ENCODE measurements around the gene CAPN15. TPM values are rescaled to one million over a fixed set of nuclear protein-coding genes. Genes with fewer than 3 reads are reported as not detected.

CAPN15 gene
- polyA plus RNA-seq, 1 of the 3 experiments (the other 2 are of a cell fraction) = 22.9 TPM

- Histone ChIP-seq H3K36me3 (replicated peaks in 1 of 2; ENCODE audit: control insufficient read depth in 1 of 2, insufficient read depth in 2 of 2, low read length in 1 of 2) (peaks cover 3 to 13% of the 10 kb centered on the region in 2 experiments), H3K9me2 (no peaks in the 10 kb centered on the region), H3K4me1 (ENCODE audit: control insufficient read depth in 1 of 2, insufficient read depth in 2 of 2, low read depth in 1 of 2, low read length in 1 of 2) (no peaks in the 10 kb centered on the region), H3K9ac (no peak overlapping the region), H4K20me1 (ENCODE audit: insufficient read depth) (no peaks in the 10 kb centered on the region), H3K27ac (ENCODE audit: low read depth in 2 of 2, low read length in 1 of 2) (no peak overlapping the region), H3K4me3 (ENCODE audit: low read depth in 2 of 2, low read length in 1 of 2) (no peak overlapping the region), H3K4me2 (no peak overlapping the region), H3K79me2 (ENCODE audit: insufficient read depth) (no peaks in the 10 kb centered on the region), H3K27me3 (ENCODE audit: insufficient read depth) (no peaks in the 10 kb centered on the region), H3F3A (replicated peaks; ENCODE audit: insufficient read depth) (no peaks in the 10 kb centered on the region), H3K9me3 (no peaks in the 10 kb centered on the region), H2AFZ (ENCODE audit: low read depth) (no peak overlapping the region)
- TF ChIP-seq NFIC (IDR thresholded peaks at IDR 0.05; ENCODE audit: borderline replicate concordance) (no peak), MXI1 (IDR thresholded peaks at IDR 0.05; ENCODE audit: low read depth, low read length) (no peak), EP300 (IDR thresholded peaks at IDR 0.05; ENCODE audit: borderline replicate concordance in 1 of 2, low read depth in 1 of 2, low read length in 1 of 2) (no peak), RFX5 (IDR thresholded peaks at IDR 0.05; ENCODE audit: low read length) (no peak), TEAD4 (IDR thresholded peaks at IDR 0.05; ENCODE audit: borderline replicate concordance, insufficient read depth) (no peak), RCOR1 (IDR thresholded peaks at IDR 0.05; ENCODE audit: low read length) (no peak), MAX (IDR thresholded peaks at IDR 0.05; ENCODE audit: low read depth) (no peak), TAF1 (IDR thresholded peaks at IDR 0.05; ENCODE audit: borderline replicate concordance, low read depth, low read length) (no peak), POLR2AphosphoS5 (IDR thresholded peaks at IDR 0.05; ENCODE audit: low read depth, low read length) (no peak), NRF1 (IDR thresholded peaks at IDR 0.05; ENCODE audit: low read depth, low read length) (no peak), IRF3 (IDR thresholded peaks at IDR 0.05; ENCODE audit: low read depth, low read length) (no peak), MEF2A (IDR thresholded peaks at IDR 0.05; ENCODE audit: borderline replicate concordance, low read depth) (no peak), ELF1 (IDR thresholded peaks at IDR 0.05) (no peak), CTCF (IDR thresholded peaks at IDR 0.05) (no peak), RXRA (IDR thresholded peaks at IDR 0.05; ENCODE audit: borderline replicate concordance, low read depth) (no peak)
- ChIA-PET POLR2A (no interaction called here), CTCF (interaction anchor here (1.0 to 1.9 kb wide), 9 partner anchors 10 to 105 kb away, joined by 3 to 7 read pairs (median 4); partner anchors contain the start of gene RAB11FIP3)
- 86% methylated on average over 16 of the region's 21 CpGs for WGBS (ENCODE audit: low lambda C conversion rate)
- no peak for DNase-seq
Measured at GRCh38 chr16:496097-496886, 31.2 kb upstream of the CAPN15 start.

Data from SK-N-SH (cell line).